ENCODE measurements around the gene SLC4A4.

- TF ChIP-seq CTCF (conservative IDR thresholded peaks at IDR 0.05 in 1 of 2, IDR thresholded peaks at IDR 0.05 in 1 of 2; ENCODE audit: low read depth in 1 of 2, low read length in 2 of 2), result no peak
- no peak for TF ChIP-seq EZH2 (IDR thresholded peaks at IDR 0.05; ENCODE audit: low read length, missing control alignments)
Observed at GRCh38 chr4:71473541-71474240, 134.9 kb downstream of the SLC4A4 start.

Data from fibroblast of lung (primary cell).